Muscle of leg (tissue), 11 donors: ENCODE data around the gene SCG5. TPM values are rescaled to one million over a fixed set of nuclear protein-coding genes. Genes with fewer than 3 reads are reported as not detected.

Source experiments
- DNase-seq: peaks from one replicate; pipeline ENCODE4 v3.0.0; 2013
- H3K27ac ChIP-seq: one replicate; pipeline ENCODE4 v1.5.1; 2013; ENCODE audit warnings: mild to moderate bottlenecking, low read length, control low read depth
- H3K27me3 ChIP-seq: one replicate; pipeline ENCODE4 v1.6.1; 2013; ENCODE audit warnings: low read length; ENCODE audit not compliant: control insufficient read depth, insufficient read depth
- H3K36me3 ChIP-seq: one replicate; pipeline ENCODE4 v1.6.1; 2013; ENCODE audit warnings: low read length; ENCODE audit not compliant: control insufficient read depth, insufficient read depth
- H3K4me1 ChIP-seq: one replicate; pipeline ENCODE4 v1.6.1; 2013; ENCODE audit warnings: low read length; ENCODE audit not compliant: control insufficient read depth, insufficient read depth
- H3K4me3 ChIP-seq: one replicate; pipeline ENCODE4 v1.5.1; 2013; ENCODE audit warnings: low read length, control low read depth
- H3K9me3 ChIP-seq: replicated peaks from 2 replicates; pipeline ENCODE4 v1.6.1; 2013; ENCODE audit warnings: low read depth, low read length; ENCODE audit not compliant: control insufficient read depth
- WGBS: methylation state at CpG from one replicate; pipeline ENCODE4 v1.1.5; 2013; ENCODE audit warnings: missing lambda C conversion rate; ENCODE audit not compliant: insufficient coverage; 5-methylcytosine and 5-hydroxymethylcytosine counted together
- polyA plus RNA-seq, 8 donors: library from polyadenylated mRNA; unstranded; fragments of 120-200 nt; gene quantifications; one replicate each; pipeline versions ENCODE4 v1.2.1 to v1.2.3, GENCODE V29; 2013; ENCODE audit warnings: inconsistent platforms in 1 of 8, low replicate concordance in 1 of 8; ENCODE audit not compliant: insufficient read length in 8 of 8, insufficient read depth in 1 of 8
- total RNA-seq: library from RNA; stranded (reverse); fragments of 120-200 nt; gene quantifications from one replicate; pipeline ENCODE4 v1.2.4, GENCODE V29; 2013

Gene SCG5
- total and polyA plus RNA-seq, 9 donors, result 8.0 to 25.9 (median 12.9) TPM

DNA sequence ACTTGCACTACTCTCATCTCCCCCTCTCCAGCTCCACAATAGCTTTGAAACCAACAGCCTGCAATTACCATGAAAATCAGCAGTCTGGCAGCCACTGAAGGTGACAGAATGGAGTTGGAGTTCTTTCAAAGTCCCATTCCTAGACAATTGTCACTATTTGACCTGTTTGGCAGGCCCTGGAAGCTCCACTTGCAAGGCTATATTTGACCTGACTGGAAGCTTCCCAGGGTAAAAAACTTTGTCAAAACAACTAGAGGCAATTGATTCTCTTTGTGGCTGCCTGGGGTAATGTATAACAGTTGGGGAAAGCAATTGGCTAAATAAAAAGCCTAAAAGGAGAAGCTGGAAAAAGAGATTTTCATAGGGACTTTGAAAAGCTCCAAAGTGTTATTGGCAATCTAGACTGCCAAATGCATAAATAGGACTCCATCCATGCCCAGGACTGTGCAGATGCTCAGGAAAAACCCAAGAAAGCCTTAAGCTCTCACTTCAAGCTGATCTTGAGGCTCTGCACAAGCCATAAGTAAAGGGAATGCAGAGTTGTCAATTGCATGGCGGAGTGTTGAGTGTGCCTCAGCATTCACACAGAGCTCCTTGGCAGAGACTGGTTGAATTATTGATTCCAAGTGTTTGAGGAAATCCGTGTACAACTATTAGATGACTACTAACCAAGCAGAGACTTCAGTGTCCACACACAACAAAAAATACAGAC lies 94.6 kb downstream of the SCG5 start:
- no peak for DNase-seq
- no peak overlapping the region for H3K4me3 ChIP-seq
- no peak overlapping the region for H3K27ac ChIP-seq
- WGBS, result no CpG with 5 or more reads among the region's 2 CpGs
- H3K9me3 ChIP-seq, result no peaks in the 10 kb centered on the region
- H3K36me3 ChIP-seq, result no peaks in the 10 kb centered on the region
- no peaks in the 10 kb centered on the region for H3K4me1 ChIP-seq
- peaks cover under 1% of the 10 kb centered on the region for H3K27me3 ChIP-seq

DNA sequence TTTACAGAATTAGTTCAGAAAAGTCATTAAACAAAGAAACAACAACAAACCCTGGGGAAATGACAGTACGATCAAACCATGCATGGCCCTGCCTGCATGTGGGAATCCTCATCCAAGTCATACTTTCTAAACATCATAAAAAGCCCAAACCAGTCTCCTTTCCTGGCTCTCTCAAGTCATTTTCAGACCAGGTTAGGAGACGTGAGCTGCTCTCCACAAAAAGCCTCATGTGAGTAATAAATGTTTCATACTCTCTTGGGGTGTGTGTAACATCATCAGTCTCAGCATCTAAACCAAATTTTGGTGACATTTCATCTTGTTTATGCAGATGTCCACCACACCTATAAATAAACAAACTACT lies 95.2 kb downstream of the SCG5 start:
- 80% methylated on average over 1 of the region's 2 CpGs for WGBS
- H3K9me3 ChIP-seq, result no peaks in the 10 kb centered on the region
- DNase-seq, result no peak
- H3K27ac ChIP-seq, result no peak overlapping the region
- H3K27me3 ChIP-seq, result no peaks in the 10 kb centered on the region
- no peaks in the 10 kb centered on the region for H3K36me3 ChIP-seq
- no peaks in the 10 kb centered on the region for H3K4me1 ChIP-seq
- H3K4me3 ChIP-seq, result no peak overlapping the region

DNA sequence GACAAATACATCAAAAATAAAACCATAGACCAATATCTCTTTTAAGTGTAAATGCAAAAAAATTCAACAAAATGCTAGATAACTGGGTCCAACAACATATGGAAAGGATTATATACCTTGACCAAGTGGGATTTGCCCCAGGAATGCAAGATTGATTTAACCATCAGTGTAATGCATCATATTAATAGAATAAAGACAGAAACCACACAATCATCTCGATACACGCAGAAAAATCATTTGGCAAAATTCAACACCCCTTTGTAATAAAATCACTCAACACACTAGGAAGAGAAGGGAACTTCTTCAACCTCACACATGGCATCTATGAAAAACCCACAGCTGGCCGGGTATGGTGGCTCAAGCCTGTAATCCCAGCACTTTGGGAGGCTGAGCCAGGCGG lies 95.8 kb downstream of the SCG5 start:
- no peak overlapping the region for H3K27ac ChIP-seq
- WGBS, result no CpG with 5 or more reads among the region's 4 CpGs
- no peaks in the 10 kb centered on the region for H3K9me3 ChIP-seq
- no peaks in the 10 kb centered on the region for H3K4me1 ChIP-seq
- H3K36me3 ChIP-seq, result no peaks in the 10 kb centered on the region
- no peak for DNase-seq
- no peak overlapping the region for H3K4me3 ChIP-seq
- H3K27me3 ChIP-seq, result no peaks in the 10 kb centered on the region

GRCh38 chr15:32738666-32739065 lies 97.2 kb downstream of the SCG5 start:
- DNase-seq, result no peak
- no CpG with 5 or more reads among the region's 1 CpG for WGBS
- Histone ChIP-seq H3K27ac (no peak overlapping the region), H3K36me3 (no peaks in the 10 kb centered on the region), H3K9me3 (no peaks in the 10 kb centered on the region), H3K4me1 (no peaks in the 10 kb centered on the region), H3K4me3 (no peak overlapping the region), H3K27me3 (no peaks in the 10 kb centered on the region)

DNA sequence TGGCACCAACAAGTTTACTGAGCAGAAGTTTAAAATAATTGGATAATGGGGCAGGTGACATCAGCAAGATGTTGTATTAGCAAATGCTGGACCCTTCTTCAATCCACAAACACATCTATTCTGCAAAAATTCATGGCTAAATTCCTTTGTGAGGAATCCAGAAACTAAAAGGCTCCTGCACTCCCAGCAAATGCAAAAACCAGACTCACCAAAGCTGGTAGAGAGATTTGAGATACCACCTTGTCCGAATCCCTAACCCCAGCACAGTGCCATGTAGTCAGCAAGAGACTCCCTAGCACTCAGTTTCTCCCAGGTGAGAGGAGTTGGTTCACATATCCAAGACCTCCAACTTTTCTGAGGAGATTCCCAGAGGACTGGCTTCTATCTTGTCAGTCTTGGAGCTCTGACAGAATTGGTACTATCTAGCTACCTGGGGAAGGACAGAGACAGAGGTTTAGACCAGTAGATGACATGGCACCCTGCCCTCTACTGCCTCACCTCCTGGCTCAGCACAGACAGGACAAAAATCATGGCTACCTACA lies 98.1 kb downstream of the SCG5 start:
- H3K9me3 ChIP-seq, result no peaks in the 10 kb centered on the region
- H3K27me3 ChIP-seq, result no peaks in the 10 kb centered on the region
- no peak for DNase-seq
- H3K27ac ChIP-seq, result no peak overlapping the region
- no peaks in the 10 kb centered on the region for H3K4me1 ChIP-seq
- no CpG with 5 or more reads among the region's 1 CpG for WGBS
- H3K4me3 ChIP-seq, result no peak overlapping the region
- H3K36me3 ChIP-seq, result no peaks in the 10 kb centered on the region

DNA sequence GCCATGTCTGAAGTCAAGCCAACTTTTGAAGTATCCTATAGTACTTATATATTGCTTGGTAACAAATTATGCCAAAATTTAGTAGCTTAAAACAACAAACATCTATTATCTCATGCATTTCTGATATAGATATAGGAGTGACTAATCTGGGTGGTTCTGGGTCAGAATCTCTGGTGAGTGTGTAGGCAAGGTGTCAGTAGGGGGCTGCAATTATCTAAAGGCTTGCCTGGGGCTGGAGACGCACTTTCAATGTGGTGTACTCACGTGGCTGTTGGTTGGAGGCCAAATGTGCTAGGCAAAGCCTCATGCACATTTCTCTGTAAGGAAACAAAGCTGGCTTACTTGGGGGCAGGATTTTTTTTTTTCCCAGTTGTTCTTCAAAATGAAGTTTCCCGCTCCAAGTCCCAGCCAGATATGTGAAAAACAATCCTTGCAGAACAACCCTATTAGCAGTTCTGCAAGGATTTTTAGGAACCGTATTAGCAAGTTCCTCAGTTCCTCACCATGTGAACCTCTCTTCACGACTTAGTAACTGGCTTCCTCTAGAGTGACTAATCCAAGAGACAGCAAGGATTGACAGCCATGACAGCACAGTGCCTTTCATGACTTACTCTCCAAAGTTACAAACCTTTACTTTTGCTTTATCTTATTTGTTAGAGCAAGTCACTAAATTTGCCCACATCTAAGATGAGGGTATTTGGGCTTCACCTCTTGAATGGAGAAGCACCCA lies 102.1 kb downstream of the SCG5 start:
- no peak overlapping the region for H3K27ac ChIP-seq
- DNase-seq, result no peak
- 47% methylated on average over 3 of the region's 5 CpGs for WGBS

GRCh38 chr15:32746116-32746857 lies 104.8 kb downstream of the SCG5 start:
- Histone ChIP-seq H3K9me3 (no peaks in the 10 kb centered on the region), H3K4me1 (no peaks in the 10 kb centered on the region), H3K36me3 (no peaks in the 10 kb centered on the region), H3K4me3 (no peak overlapping the region), H3K27ac (no peak overlapping the region), H3K27me3 (no peaks in the 10 kb centered on the region)
- 50% methylated on average over 1 of the region's 4 CpGs for WGBS
- DNase-seq, result no peak

More for the DNA sequence above, 102.1 kb downstream of the SCG5 start:
- Histone ChIP-seq H3K9me3 (no peaks in the 10 kb centered on the region), H3K4me1 (no peaks in the 10 kb centered on the region), H3K4me3 (no peak overlapping the region), H3K36me3 (no peaks in the 10 kb centered on the region), H3K27me3 (no peaks in the 10 kb centered on the region)

Other genes with a start within 250 kb of the SCG5 start
- 0.75 TPM for gene GOLGA8K, start 238.4 kb upstream of the SCG5 start, total RNA-seq
- 1 to 10 TPM in 3 of 8 donors, under 1 TPM in 5; 0.43 to 3.6 (median 0.89) TPM for gene GOLGA8K, start 238.4 kb upstream of the SCG5 start, polyA plus RNA-seq
- 1.4 TPM for gene GOLGA8O, start 186.1 kb upstream of the SCG5 start, total RNA-seq
- gene GOLGA8O, start 186.1 kb upstream of the SCG5 start, polyA plus RNA-seq, result under 1 TPM in 4 of 8 donors, not detected in 4; 0.20 to 0.68 (median 0.33) TPM
- 9.2 TPM for gene GOLGA8N, start 48.3 kb upstream of the SCG5 start, total RNA-seq
- gene GOLGA8N, start 48.3 kb upstream of the SCG5 start, polyA plus RNA-seq, result 10 to 100 TPM; 10.5 to 31.8 (median 17.7) TPM
- 10.7 TPM for gene ARHGAP11A, start 26.2 kb upstream of the SCG5 start, total RNA-seq
- 10 to 100 TPM; 10.6 to 28.7 (median 18.1) TPM for gene ARHGAP11A, start 26.2 kb upstream of the SCG5 start, polyA plus RNA-seq
- 1.3 TPM for gene GREM1, start 76.3 kb downstream of the SCG5 start, total RNA-seq
- 1 to 10 TPM in 7 of 8 donors, under 1 TPM in 1; 0.98 to 5.5 (median 3.9) TPM for gene GREM1, start 76.3 kb downstream of the SCG5 start, polyA plus RNA-seq